IgD-negative memory B cell (primary cell): ENCODE results near the gene MMP1. TPM values are rescaled to one million over a fixed set of nuclear protein-coding genes. Genes with fewer than 3 reads are reported as not detected.

ENCODE experiments used
- H3K27ac Mint-ChIP-seq, 3 donors: one replicate each; pipeline ENCODE4 v1.8.0; 2020 to 2022; ENCODE audit warnings: mild to moderate bottlenecking in 3 of 3, mixed read lengths in 3 of 3, moderate library complexity in 1 of 3
- H3K27me3 Mint-ChIP-seq: one replicate; pipeline ENCODE4 v1.8.0; 2021; ENCODE audit warnings: mixed read lengths
- H3K36me3 Mint-ChIP-seq: one replicate; pipeline ENCODE4 v1.8.0; 2020; ENCODE audit warnings: mild to moderate bottlenecking, mixed read lengths
- H3K4me1 Mint-ChIP-seq, 3 donors: one replicate each; pipeline ENCODE4 v1.8.0; 2020 to 2022; ENCODE audit warnings: mixed read lengths in 3 of 3, mild to moderate bottlenecking in 1 of 3
- H3K4me3 Mint-ChIP-seq, 4 donors: one replicate each; pipeline ENCODE4 v1.8.0; 2020 to 2022; ENCODE audit warnings: mild to moderate bottlenecking in 4 of 4, mixed read lengths in 4 of 4, moderate library complexity in 3 of 4
- H3K9me3 Mint-ChIP-seq, 3 donors: one replicate each; pipeline ENCODE4 v1.8.0; 2020 to 2021; ENCODE audit warnings: mixed read lengths in 3 of 3, mild to moderate bottlenecking in 1 of 3
- polyA plus RNA-seq: library from polyadenylated mRNA; unstranded; fragments of 300-500 nt; fragmentation: Illumina TruSeq; gene quantifications from one replicate; pipeline ENCODE4 v1.2.3, GENCODE V29; 2021

Gene MMP1
- polyA plus RNA-seq, result not detected

- H3K4me3 Mint-ChIP-seq, result no peak within 1 kb of the TSS
- no peaks in the 10 kb centered on the region for H3K4me1 Mint-ChIP-seq
- H3K27ac Mint-ChIP-seq, result no peak within 1 kb of the TSS
- peaks cover 1% of the 10 kb centered on the region for H3K27me3 Mint-ChIP-seq
- no peaks in the 10 kb centered on the region for H3K36me3 Mint-ChIP-seq
- H3K9me3 Mint-ChIP-seq, result no peaks in the 10 kb centered on the region
Measured at GRCh38 chr11:102798012-102798746, at the start of gene MMP1. Gene MMP1 (minus strand): TSS chr11:102798160. CDS start chr11:102798092, 68 bp downstream.

- Mint-ChIP-seq H3K27me3 (peaks cover 3% of the 10 kb centered on the region), H3K4me1 (no peaks in the 10 kb centered on the region)
Measured at GRCh38 chr11:102846292-102846691, 48.3 kb upstream of the MMP1 start.

GRCh38 chr11:102843489-102843888 lies 45.5 kb upstream of the MMP1 start, which contains the start of gene MMP3:
Gene MMP3 (minus strand): TSS chr11:102843609. CDS start chr11:102843546, 63 bp downstream.
- Mint-ChIP-seq H3K4me1 (no peaks in the 10 kb centered on the region), H3K36me3 (no peaks in the 10 kb centered on the region), H3K27me3 (peaks cover 3% of the 10 kb centered on the region)

More at GRCh38 chr11:102846292-102846691, 48.3 kb upstream of the MMP1 start:
- H3K9me3 Mint-ChIP-seq, result no peaks in the 10 kb centered on the region
- H3K27ac Mint-ChIP-seq, result no peak overlapping the region
- no peaks in the 10 kb centered on the region for H3K36me3 Mint-ChIP-seq
- no peak overlapping the region for H3K4me3 Mint-ChIP-seq

GRCh38 chr11:102842930-102843329 lies 45.0 kb upstream of the MMP1 start:
- no peaks in the 10 kb centered on the region for H3K36me3 Mint-ChIP-seq
- no peaks in the 10 kb centered on the region for H3K4me1 Mint-ChIP-seq
- no peak overlapping the region for H3K27ac Mint-ChIP-seq
- no peaks in the 10 kb centered on the region for H3K9me3 Mint-ChIP-seq
- H3K27me3 Mint-ChIP-seq, result peaks cover 3% of the 10 kb centered on the region
- H3K4me3 Mint-ChIP-seq, result no peak overlapping the region

More at GRCh38 chr11:102843489-102843888, 45.5 kb upstream of the MMP1 start, which contains the start of gene MMP3:
- no peak within 1 kb of the TSS for H3K27ac Mint-ChIP-seq
- H3K4me3 Mint-ChIP-seq, result no peak within 1 kb of the TSS
- H3K9me3 Mint-ChIP-seq, result no peaks in the 10 kb centered on the region

- Mint-ChIP-seq H3K4me1 (no peaks in the 10 kb centered on the region), H3K27ac (no peak overlapping the region), H3K36me3 (no peaks in the 10 kb centered on the region), H3K27me3 (peaks cover 2% of the 10 kb centered on the region), H3K9me3 (no peaks in the 10 kb centered on the region), H3K4me3 (no peak overlapping the region)
Measured at GRCh38 chr11:102840018-102840417, 42.1 kb upstream of the MMP1 start.

- H3K36me3 Mint-ChIP-seq, result no peaks in the 10 kb centered on the region
- no peaks in the 10 kb centered on the region for H3K4me1 Mint-ChIP-seq
- peaks cover 2% of the 10 kb centered on the region for H3K27me3 Mint-ChIP-seq
- no peak overlapping the region for H3K4me3 Mint-ChIP-seq
- no peaks in the 10 kb centered on the region for H3K9me3 Mint-ChIP-seq
- H3K27ac Mint-ChIP-seq, result no peak overlapping the region
Measured at GRCh38 chr11:102837646-102838045, 39.7 kb upstream of the MMP1 start.

- peaks cover 7% of the 10 kb centered on the region for H3K27me3 Mint-ChIP-seq
- H3K4me3 Mint-ChIP-seq, result no peak overlapping the region
Measured at GRCh38 chr11:102837156-102837555, 39.2 kb upstream of the MMP1 start.

GRCh38 chr11:102836290-102836875 lies 38.4 kb upstream of the MMP1 start:
- Mint-ChIP-seq H3K27ac (no peak overlapping the region), H3K27me3 (peaks cover 11% of the 10 kb centered on the region), H3K9me3 (no peaks in the 10 kb centered on the region), H3K4me3 (no peak overlapping the region), H3K4me1 (no peaks in the 10 kb centered on the region), H3K36me3 (no peaks in the 10 kb centered on the region)

More at GRCh38 chr11:102837156-102837555, 39.2 kb upstream of the MMP1 start:
- Mint-ChIP-seq H3K27ac (no peak overlapping the region), H3K9me3 (no peaks in the 10 kb centered on the region), H3K4me1 (no peaks in the 10 kb centered on the region), H3K36me3 (no peaks in the 10 kb centered on the region)

- H3K9me3 Mint-ChIP-seq, result peaks cover 0 to 3% (median 0%) of the 10 kb centered on the region in 3 donors
- no peaks in the 10 kb centered on the region for H3K36me3 Mint-ChIP-seq
- no peaks in the 10 kb centered on the region for H3K4me1 Mint-ChIP-seq
- H3K4me3 Mint-ChIP-seq, result no peak overlapping the region
- H3K27ac Mint-ChIP-seq, result no peak overlapping the region
- peaks cover 18% of the 10 kb centered on the region for H3K27me3 Mint-ChIP-seq
Measured at GRCh38 chr11:102833731-102834130, 35.8 kb upstream of the MMP1 start.

- Mint-ChIP-seq H3K36me3 (no peaks in the 10 kb centered on the region), H3K27me3 (peaks cover 18% of the 10 kb centered on the region), H3K4me3 (no peak overlapping the region), H3K9me3 (peaks cover 0 to 3% (median 0%) of the 10 kb centered on the region in 3 donors), H3K27ac (no peak overlapping the region), H3K4me1 (no peaks in the 10 kb centered on the region)
Measured at GRCh38 chr11:102832612-102833011, 34.7 kb upstream of the MMP1 start.

- H3K9me3 Mint-ChIP-seq, result peaks cover 0 to 3% (median 0%) of the 10 kb centered on the region in 3 donors
- H3K36me3 Mint-ChIP-seq, result no peaks in the 10 kb centered on the region
- H3K4me1 Mint-ChIP-seq, result no peaks in the 10 kb centered on the region
- H3K27me3 Mint-ChIP-seq, result peaks cover 17% of the 10 kb centered on the region
- H3K4me3 Mint-ChIP-seq, result no peak overlapping the region
- no peak overlapping the region for H3K27ac Mint-ChIP-seq
Measured at GRCh38 chr11:102831489-102832440, 33.8 kb upstream of the MMP1 start.

- Mint-ChIP-seq H3K27me3 (peaks cover 17% of the 10 kb centered on the region), H3K36me3 (no peaks in the 10 kb centered on the region), H3K4me1 (no peaks in the 10 kb centered on the region)
Measured at GRCh38 chr11:102831128-102831488, 33.1 kb upstream of the MMP1 start.

GRCh38 chr11:102830001-102830727 lies 32.2 kb upstream of the MMP1 start:
- Mint-ChIP-seq H3K27ac (no peak overlapping the region), H3K9me3 (peaks cover 0 to 3% (median 0%) of the 10 kb centered on the region in 3 donors), H3K27me3 (peaks cover 17% of the 10 kb centered on the region), H3K4me1 (no peaks in the 10 kb centered on the region), H3K4me3 (no peak overlapping the region), H3K36me3 (no peaks in the 10 kb centered on the region)

More at GRCh38 chr11:102831128-102831488, 33.1 kb upstream of the MMP1 start:
- Mint-ChIP-seq H3K9me3 (peaks cover 0 to 3% (median 0%) of the 10 kb centered on the region in 3 donors), H3K4me3 (no peak overlapping the region), H3K27ac (no peak overlapping the region)

GRCh38 chr11:102829316-102830000 lies 31.5 kb upstream of the MMP1 start:
- peaks cover 0 to 3% (median 0%) of the 10 kb centered on the region in 3 donors for H3K9me3 Mint-ChIP-seq
- no peaks in the 10 kb centered on the region for H3K36me3 Mint-ChIP-seq
- H3K27ac Mint-ChIP-seq, result no peak overlapping the region
- no peaks in the 10 kb centered on the region for H3K4me1 Mint-ChIP-seq
- peaks cover 17% of the 10 kb centered on the region for H3K27me3 Mint-ChIP-seq
- H3K4me3 Mint-ChIP-seq, result no peak overlapping the region
